Fibroblast of lung (primary cell): ENCODE results near the gene RMRP. TPM values are rescaled to one million over a fixed set of nuclear protein-coding genes. Genes with fewer than 3 reads are reported as not detected.

ENCODE experiments used
- DNase-seq, 2 donors: peaks; one replicate each; pipeline versions ENCODE4 v3.0.0 to v3.0.0-alpha.2; 2010; ENCODE audit warnings: low read depth in 2 of 2
- H2AFZ ChIP-seq: 2 replicates; pipeline ENCODE4 v1.5.1; 2012; ENCODE audit warnings: low read length, control low read depth, inconsistent platforms
- H3K27ac ChIP-seq: 2 replicates; pipeline ENCODE4 v1.5.1; 2011; ENCODE audit warnings: low read length, control low read depth; ENCODE audit not compliant: insufficient read depth
- H3K27me3 ChIP-seq: 2 replicates; pipeline ENCODE4 v1.5.1; 2011; ENCODE audit warnings: mild to moderate bottlenecking, low read length; ENCODE audit not compliant: control insufficient read depth, insufficient read depth
- H3K36me3 ChIP-seq: 2 replicates; pipeline ENCODE4 v1.5.1; 2011; ENCODE audit warnings: low read length; ENCODE audit not compliant: control insufficient read depth, insufficient read depth
- H3K4me1 ChIP-seq: 2 replicates; pipeline ENCODE4 v1.5.1; 2011; ENCODE audit warnings: low read length; ENCODE audit not compliant: control insufficient read depth, insufficient read depth; ENCODE audit errors: extremely low read depth
- H3K4me2 ChIP-seq: 2 replicates; pipeline ENCODE4 v1.5.1; 2011; ENCODE audit warnings: low read length, control low read depth; ENCODE audit not compliant: insufficient read depth; ENCODE audit errors: extremely low read depth
- H3K4me3 ChIP-seq, 4 experiments: fragments of 200-600 bp in 1 of 4; sonication (generic) in 1 of 4; replicated peaks in 1 of 4; 2 replicates each; pipeline ENCODE4 v1.5.1; 2011 to 2016; ENCODE audit warnings: low read length in 4 of 4, low read depth in 3 of 4, mild to moderate bottlenecking in 3 of 4, control low read depth in 2 of 4, inconsistent platforms in 1 of 4, mixed read lengths in 1 of 4; ENCODE audit not compliant: insufficient read depth in 1 of 4; ENCODE audit errors: control extremely low read depth in 1 of 4
- H3K79me2 ChIP-seq: 2 replicates; pipeline ENCODE4 v1.5.1; 2012; ENCODE audit warnings: mild to moderate bottlenecking, low read length, inconsistent platforms; ENCODE audit not compliant: control insufficient read depth, insufficient read depth
- H3K9ac ChIP-seq: 2 replicates; pipeline ENCODE4 v1.5.1; 2011; ENCODE audit warnings: mild to moderate bottlenecking, low read length, control low read depth; ENCODE audit not compliant: insufficient read depth
- H3K9me3 ChIP-seq: 2 replicates; pipeline ENCODE4 v1.5.1; 2012; ENCODE audit warnings: low read depth, low read length; ENCODE audit not compliant: control insufficient read depth, insufficient read depth
- H4K20me1 ChIP-seq: 2 replicates; pipeline ENCODE4 v1.5.1; 2011; ENCODE audit warnings: low read length; ENCODE audit not compliant: control insufficient read depth, insufficient read depth; ENCODE audit errors: extremely low read depth
- CTCF ChIP-seq, 2 donors: IDR thresholded peaks in 1 of 2; conservative IDR thresholded peaks in 1 of 2; 1 replicate in 1 of 2; 2 replicates in 1 of 2; pipeline ENCODE4 v1.5.1; 2011 to 2012; ENCODE audit warnings: low read length in 2 of 2, control low read depth in 1 of 2, inconsistent platforms in 1 of 2, low read depth in 1 of 2, mild to moderate bottlenecking in 1 of 2
- EZH2 ChIP-seq: IDR thresholded peaks from 2 replicates; pipeline ENCODE4 v1.5.1; 2012; ENCODE audit warnings: low read length, control low read depth, mild to moderate bottlenecking; ENCODE audit errors: missing control alignments
- polyA plus RNA-seq, 2 donors: library from polyadenylated mRNA; depleted of rRNA in 1 of 2; stranded (reverse) in 1 of 2; unstranded in 1 of 2; fragments of >200 nt; gene quantifications; 2 replicates each; pipeline ENCODE4 v1.2.1, GENCODE V29; 2011 to 2012; ENCODE audit warnings: missing spikeins in 1 of 2
- total RNA-seq: library from RNA; depleted of rRNA; stranded (reverse); fragments of >200 nt; gene quantifications from 2 replicates; pipeline ENCODE4 v1.2.1, GENCODE V29; 2014

The RMRP gene
- total and polyA plus RNA-seq, 2 donors (not counting 1 experiment from before 2014, with no cell fraction given): 110 to 67,954 TPM

DNA sequence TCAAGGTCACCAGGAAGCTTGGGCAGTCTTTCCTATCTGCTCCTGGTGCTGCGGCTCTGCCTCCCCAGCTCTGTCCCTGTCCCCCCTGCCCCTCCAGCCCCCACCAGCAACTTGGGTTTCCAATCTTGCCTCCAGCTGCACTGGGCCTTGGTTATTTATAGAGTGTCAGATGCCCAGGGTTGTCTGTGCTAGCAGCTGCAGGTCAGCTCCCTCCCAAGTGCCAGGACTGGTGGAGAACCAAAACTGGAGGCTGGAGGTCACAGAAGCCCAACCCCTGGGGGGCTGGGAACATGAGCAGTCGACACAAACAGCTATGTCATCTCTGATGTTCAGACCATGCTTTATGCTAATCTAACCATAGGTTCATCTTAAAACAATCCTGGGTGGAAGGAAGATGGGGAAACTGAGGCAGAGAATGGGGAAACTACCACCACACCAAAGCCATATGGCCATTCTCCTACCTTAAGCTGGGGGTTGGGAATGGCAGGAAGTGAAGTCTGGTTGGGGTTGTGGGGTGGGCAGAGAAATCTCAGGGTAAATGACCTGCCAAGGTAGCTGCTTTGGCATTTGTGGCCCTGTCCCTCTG, 30.2 kb upstream of the RMRP start:
- Histone ChIP-seq H3K36me3 (peaks cover 23% of the 10 kb centered on the region), H3K4me3 (peak overlapping the region; percentile 57 to 99 (median 67)), H4K20me1 (peaks cover 2% of the 10 kb centered on the region), H2AFZ (no peak overlapping the region), H3K27me3 (no peaks in the 10 kb centered on the region), H3K9me3 (no peaks in the 10 kb centered on the region), H3K9ac (peak overlapping the region; percentile 73), H3K79me2 (peaks cover 52% of the 10 kb centered on the region), H3K4me1 (peaks cover 29% of the 10 kb centered on the region), H3K4me2 (peak overlapping the region; percentile 99), H3K27ac (peak overlapping the region; percentile 84)
- peak in 1 of 2 donors; percentile 19 for DNase-seq
- TF ChIP-seq EZH2: no peak
- no peak for TF ChIP-seq CTCF (conservative IDR thresholded peaks at IDR 0.05 in 1 of 2, IDR thresholded peaks at IDR 0.05 in 1 of 2; ENCODE audit: low read depth in 1 of 2, low read length in 2 of 2)

DNA sequence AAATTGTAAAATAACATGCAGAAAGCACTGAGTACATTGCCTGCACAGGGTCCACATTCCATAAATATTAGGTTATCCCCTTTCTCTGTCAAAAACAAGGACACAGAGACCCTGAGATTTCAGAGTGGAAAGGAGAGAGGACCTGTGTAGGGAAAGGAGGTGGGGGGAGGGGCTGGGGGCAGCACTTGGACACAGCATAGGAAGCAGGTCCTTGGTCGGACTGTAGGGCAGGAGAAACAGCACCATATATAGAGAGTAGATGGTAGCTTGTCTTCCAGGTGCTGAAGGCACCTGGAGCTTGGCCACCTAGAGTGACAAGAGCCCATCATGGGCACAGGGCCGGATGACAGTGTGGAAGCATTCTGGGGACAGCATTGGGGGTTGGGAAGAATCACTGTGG, 29.5 kb upstream of the RMRP start:
- Histone ChIP-seq H4K20me1 (peaks cover 2% of the 10 kb centered on the region), H3K9ac (no peak overlapping the region), H3K27ac (no peak overlapping the region), H3K36me3 (peaks cover 28% of the 10 kb centered on the region), H3K4me2 (peak overlapping the region; percentile 99), H3K27me3 (no peaks in the 10 kb centered on the region), H3K4me3 (peak overlapping the region; percentile 57 to 99 (median 67)), H3K79me2 (peaks cover 52% of the 10 kb centered on the region), H2AFZ (no peak overlapping the region), H3K9me3 (no peaks in the 10 kb centered on the region), H3K4me1 (peaks cover 35% of the 10 kb centered on the region)
- no peak for DNase-seq
- TF ChIP-seq CTCF (conservative IDR thresholded peaks at IDR 0.05 in 1 of 2, IDR thresholded peaks at IDR 0.05 in 1 of 2; ENCODE audit: low read depth in 1 of 2, low read length in 2 of 2) (no peak), EZH2 (no peak)

GRCh38 chr9:35686222-35687203, 28.7 kb upstream of the RMRP start:
- Histone ChIP-seq H3K27ac (no peak overlapping the region), H3K36me3 (peaks cover 32% of the 10 kb centered on the region), H4K20me1 (peaks cover 2% of the 10 kb centered on the region), H3K9ac (no peak overlapping the region), H3K9me3 (no peaks in the 10 kb centered on the region), H3K27me3 (no peaks in the 10 kb centered on the region), H3K4me2 (peak overlapping the region; percentile 99), H3K4me3 (peak overlapping the region; percentile 57 to 99 (median 67)), H3K4me1 (peaks cover 38% of the 10 kb centered on the region), H3K79me2 (peaks cover 52% of the 10 kb centered on the region), H2AFZ (no peak overlapping the region)
- DNase-seq: peak; percentile 71 to 74
- TF ChIP-seq CTCF (conservative IDR thresholded peaks at IDR 0.05 in 1 of 2, IDR thresholded peaks at IDR 0.05 in 1 of 2; ENCODE audit: low read depth in 1 of 2, low read length in 2 of 2): no peak
- TF ChIP-seq EZH2: no peak
